MCF 10A (cell line): ENCODE measurements around the gene PCP4L1. TPM values are rescaled to one million over a fixed set of nuclear protein-coding genes. Genes with fewer than 3 reads are reported as not detected.

Source experiments
- BruUV-seq: library from RNA; stranded (reverse); fragments of 400-500 nt; replicated peaks from 2 replicates; lab custom pipeline; 2021; lab: Mats Ljungman, UMichigan
- CTCF ChIA-PET: fragments of 300-600 bp; sonication (Branson Sonifier 250); formaldehyde crosslinking; extraction: SDS; loops from one replicate; lab custom pipeline; 2021; ENCODE audit warnings: antibody characterized with exemption, inconsistent platforms; lab: Yijun Ruan, JAX
- POLR2A ChIA-PET: fragments of 300-600, 350-650 bp; sonication (Branson Sonifier 250); formaldehyde crosslinking; extraction: SDS; loops from one replicate; lab custom pipeline; 2020; ENCODE audit warnings: antibody characterized with exemption, inconsistent platforms; lab: Yijun Ruan, JAX
- DNase-seq: peaks from one replicate; pipeline ENCODE4 v3.0.0-alpha.2; 2018; ENCODE audit not compliant: unreplicated experiment
- H3K27ac Mint-ChIP-seq: one replicate; pipeline ENCODE4 v1.8.0; 2022; ENCODE audit warnings: mild to moderate bottlenecking, low read depth, mixed read lengths; ENCODE audit not compliant: unreplicated experiment
- H3K27me3 Mint-ChIP-seq: one replicate; pipeline ENCODE4 v1.8.0; 2022; ENCODE audit warnings: mixed read lengths; ENCODE audit not compliant: insufficient read depth, unreplicated experiment
- H3K36me3 Mint-ChIP-seq: one replicate; pipeline ENCODE4 v1.8.0; 2022; ENCODE audit warnings: mild to moderate bottlenecking, moderate library complexity, mixed read lengths; ENCODE audit not compliant: insufficient read depth, unreplicated experiment
- H3K4me1 Mint-ChIP-seq: one replicate; pipeline ENCODE4 v1.8.0; 2022; ENCODE audit warnings: mixed read lengths; ENCODE audit not compliant: insufficient read depth, unreplicated experiment
- H3K4me3 Mint-ChIP-seq: one replicate; pipeline ENCODE4 v1.8.0; 2022; ENCODE audit warnings: mild to moderate bottlenecking, moderate library complexity, mixed read lengths; ENCODE audit not compliant: unreplicated experiment
- H3K9me3 Mint-ChIP-seq: one replicate; pipeline ENCODE4 v1.8.0; 2022; ENCODE audit warnings: mixed read lengths; ENCODE audit not compliant: unreplicated experiment
- CTCF ChIP-seq: fragments of 200-600 bp; IDR thresholded peaks from one replicate; pipeline ENCODE4 v1.8.0; 2022; ENCODE audit warnings: antibody characterized with exemption, mild to moderate bottlenecking; ENCODE audit not compliant: unreplicated experiment
- intact Hi-C: fragments of 100-400 bp; cut with micrococcal nuclease; formaldehyde crosslinking; loops from 2 replicates; pipeline ENCODE4 v1.14.1; 2022
- microRNA-seq: library from miRNA; unstranded; fragments of <30 nt; microRNA quantifications from one replicate; pipeline ENCODE4 v1.2.0, GENCODE V29; 2022
- total RNA-seq: library from RNA; stranded (reverse); gene quantifications from 2 replicates; pipeline ENCODE4 v1.2.3, GENCODE V29; 2022

PCP4L1 gene
- total RNA-seq, 1 experiment from 2014 or later, result not detected

DNA sequence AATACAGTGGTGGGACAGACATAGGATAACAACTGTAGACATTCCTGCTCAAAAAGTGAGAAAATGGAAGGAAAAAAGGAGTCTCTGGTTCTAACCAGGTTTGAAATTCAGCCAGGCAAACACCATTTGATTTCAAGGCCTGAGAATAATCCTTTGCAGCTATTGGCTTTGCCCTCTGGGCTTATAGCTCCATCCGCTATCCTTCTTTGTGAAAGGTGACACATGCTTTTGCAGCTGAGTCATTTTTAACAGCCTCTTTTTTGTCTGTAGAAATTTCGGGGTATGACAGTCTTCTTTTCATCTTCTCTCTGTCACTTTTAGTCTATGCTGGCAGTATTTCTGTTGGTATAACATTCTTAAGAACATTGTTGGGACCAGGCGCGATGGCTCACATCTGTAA lies 71.8 kb downstream of the PCP4L1 start:
- H3K4me1 Mint-ChIP-seq, result peaks cover 10% of the 10 kb centered on the region
- H3K27me3 Mint-ChIP-seq, result no peaks in the 10 kb centered on the region
- peaks cover 86% of the 10 kb centered on the region for H3K36me3 Mint-ChIP-seq
- H3K9me3 Mint-ChIP-seq, result no peaks in the 10 kb centered on the region
- no peak overlapping the region for H3K4me3 Mint-ChIP-seq
- no peak for TF ChIP-seq CTCF
- DNase-seq, result peak; percentile 75
- BruUV-seq, result no TSS peak
- peak overlapping the region; percentile 41 for H3K27ac Mint-ChIP-seq
- ChIA-PET POLR2A (interaction anchor here (0.9 to 1.2 kb wide), 4 partner anchors 9 to 49 kb away, joined by 3 to 5 read pairs (median 4); no protein-coding TSS in a partner anchor), CTCF (interaction anchor here (0.6 to 1.2 kb wide), 4 partner anchors 18 to 85 kb away, joined by 3 to 4 read pairs (median 4); no protein-coding TSS in a partner anchor)
- intact Hi-C loops, result no loop called here

DNA sequence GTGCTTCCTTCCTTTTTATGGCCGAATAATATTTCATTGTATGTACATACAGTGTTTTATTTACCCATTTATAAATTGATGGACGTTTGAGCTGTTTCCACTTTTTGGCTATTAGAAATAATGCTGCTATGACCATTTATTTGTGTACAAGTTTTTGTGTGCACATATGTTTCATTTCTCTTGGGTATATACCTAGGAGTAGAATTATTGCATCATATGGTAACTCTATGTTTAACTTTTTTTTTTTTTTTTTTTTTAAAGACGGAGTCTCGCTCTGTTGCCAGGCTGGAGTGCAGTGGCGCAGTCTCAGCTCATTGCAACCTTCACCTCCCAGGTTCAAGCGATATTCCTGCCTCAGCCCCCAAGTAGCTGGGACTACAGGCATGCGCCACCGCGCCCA lies 74.6 kb downstream of the PCP4L1 start:
- TF ChIP-seq CTCF, result no peak
- no peak for DNase-seq
- ChIA-PET CTCF (interaction anchor here (0.6 to 1.0 kb wide), 5 partner anchors 9 to 1385 kb away, joined by 3 read pairs; no protein-coding TSS in a partner anchor), POLR2A (interaction anchor here (1.3 to 2.1 kb wide), 3 partner anchors 18 to 56 kb away, joined by 3 to 8 read pairs (median 3); no protein-coding TSS in a partner anchor)
- Mint-ChIP-seq H3K4me1 (peaks cover 10% of the 10 kb centered on the region), H3K27me3 (no peaks in the 10 kb centered on the region), H3K36me3 (peaks cover 79% of the 10 kb centered on the region), H3K27ac (no peak overlapping the region), H3K9me3 (no peaks in the 10 kb centered on the region), H3K4me3 (no peak overlapping the region)
- intact Hi-C loops, result no loop called here
- no TSS peak for BruUV-seq

Small RNA genes lying within 50 kb of the gene (microRNA-seq; reads per million reads assigned to microRNA genes)
- gene MIR5187, result not detected

Other genes starting within 250 kb of the PCP4L1 start
- 73.6 and 76.8 TPM in 2 replicates for gene F11R, start 237.6 kb upstream of the PCP4L1 start, total RNA-seq
- 35.2 and 48.0 TPM in 2 replicates for gene TSTD1, start 219.8 kb upstream of the PCP4L1 start, total RNA-seq
- gene USF1, start 212.8 kb upstream of the PCP4L1 start, total RNA-seq, result 48.8 and 52.8 TPM in 2 replicates
- 0.34 and 0.58 TPM in 2 replicates for gene ARHGAP30, start 188.9 kb upstream of the PCP4L1 start, total RNA-seq
- 7.0 and 11.2 TPM in 2 replicates for gene NECTIN4, start 169.2 kb upstream of the PCP4L1 start, total RNA-seq
- gene KLHDC9, start 160.4 kb upstream of the PCP4L1 start, total RNA-seq, result not detected in 2 replicates
- 514 and 683 TPM in 2 replicates for gene PFDN2, start 140.7 kb upstream of the PCP4L1 start, total RNA-seq
- 73.4 and 75.4 TPM in 2 replicates for gene NIT1, start 140.6 kb upstream of the PCP4L1 start, total RNA-seq
- gene DEDD, start 126.1 kb upstream of the PCP4L1 start, total RNA-seq, result 63.1 and 73.6 TPM in 2 replicates
- gene UFC1, start 104.8 kb upstream of the PCP4L1 start, total RNA-seq, result 123 and 125 TPM in 2 replicates
- 33.8 and 36.6 TPM in 2 replicates for gene USP21, start 99.2 kb upstream of the PCP4L1 start, total RNA-seq
- 30.3 and 32.4 TPM in 2 replicates for gene PPOX, start 92.3 kb upstream of the PCP4L1 start, total RNA-seq
- gene B4GALT3, start 81.2 kb upstream of the PCP4L1 start, total RNA-seq, result 50.0 and 51.7 TPM in 2 replicates
- not detected in 2 replicates for gene ADAMTS4, start 59.7 kb upstream of the PCP4L1 start, total RNA-seq
- gene NDUFS2, start 56.4 kb upstream of the PCP4L1 start, total RNA-seq, result 139 and 149 TPM in 2 replicates
- 1.0 and 2.1 TPM in 2 replicates for gene FCER1G, start 43.5 kb upstream of the PCP4L1 start, total RNA-seq
- not detected in 2 replicates for gene APOA2, start 35.1 kb upstream of the PCP4L1 start, total RNA-seq
- 10.0 and 12.3 TPM in 2 replicates for gene TOMM40L, start 32.7 kb upstream of the PCP4L1 start, total RNA-seq
- gene NR1I3, start 20.5 kb upstream of the PCP4L1 start, total RNA-seq, result not detected in 2 replicates
- gene MPZ, start 51.2 kb downstream of the PCP4L1 start, total RNA-seq, result 0.29 and 0.37 TPM in 2 replicates
- gene SDHC, start 55.6 kb downstream of the PCP4L1 start, total RNA-seq, result 204 and 224 TPM in 2 replicates
- gene CFAP126, start 109.1 kb downstream of the PCP4L1 start, total RNA-seq, result not detected in 2 replicates
- not detected in 2 replicates for gene FCGR2A, start 246.7 kb downstream of the PCP4L1 start, total RNA-seq